Thyroid gland (tissue), 4 donors: ENCODE measurements around the gene MYG1.

ENCODE experiments used
- CTCF ChIP-seq, 6 experiments: fragments of 200-600 bp in 3 of 6; fragments of 450-650 bp in 3 of 6; sonication (generic) in 3 of 6; IDR thresholded peaks; one replicate each; pipeline ENCODE4 v1.5.1; 2016 to 2019; ENCODE audit warnings: antibody characterized with exemption in 6 of 6, mild to moderate bottlenecking in 2 of 6, inconsistent platforms in 1 of 6, moderate library complexity in 1 of 6
- POLR2A ChIP-seq, 2 donors: fragments of 450-650 bp; IDR thresholded peaks; one replicate each; pipeline ENCODE4 v1.6.1; 2017; ENCODE audit warnings: antibody characterized with exemption in 2 of 2, mild to moderate bottlenecking in 2 of 2, moderate library complexity in 1 of 2

DNA sequence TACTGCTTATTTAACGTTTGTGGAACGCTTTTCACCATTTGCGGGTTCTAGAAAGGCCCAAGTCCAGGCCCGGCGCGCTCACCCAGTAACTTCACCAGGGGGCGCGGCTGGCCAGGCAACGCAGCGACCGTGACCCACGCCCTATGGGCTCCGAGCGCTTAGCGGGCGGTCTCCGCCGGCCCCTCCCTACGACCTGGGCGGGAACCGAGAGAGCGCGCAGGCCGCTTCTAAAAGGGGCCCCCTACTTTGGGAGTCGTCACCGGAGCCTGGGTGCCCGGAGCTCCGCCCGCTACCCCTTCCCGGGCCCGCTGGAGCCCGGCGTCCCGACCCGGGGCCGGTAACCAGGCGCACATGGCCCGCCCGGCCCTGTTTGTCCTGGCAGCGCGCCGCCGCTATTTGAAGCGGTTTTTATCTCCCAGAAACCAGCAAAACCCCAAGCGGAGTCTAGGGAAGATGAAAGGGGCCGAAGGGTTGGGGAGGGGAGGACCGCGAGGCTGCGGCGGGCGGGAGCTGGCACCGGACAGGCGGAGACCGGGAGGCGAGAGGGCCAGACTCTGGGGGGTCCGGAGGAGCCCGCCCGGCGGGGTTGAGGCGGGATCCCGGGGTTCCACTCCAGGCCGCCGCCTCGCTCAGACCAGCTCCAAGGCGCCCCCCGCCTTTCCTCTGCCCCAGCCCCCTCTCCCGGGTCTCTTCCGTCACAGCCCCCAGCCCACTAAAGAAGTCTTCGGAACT is 25.4 kb downstream of the MYG1 start:
- TF ChIP-seq CTCF (IDR thresholded peaks at IDR 0.05): peak in 5 of 6 experiments; percentile 42 to 92 (median 82)
- TF ChIP-seq POLR2A (IDR thresholded peaks at IDR 0.05): peak in 1 of 2 donors; percentile 79
